Stromal cell of bone marrow (primary cell): ENCODE data around the gene IFTAP.
"Not testable (repeated sequence)": the region's sequence is repeated elsewhere in the genome, so short reads cannot be mapped to it uniquely, and the experiment has no call there.

Experiments used
- DNase-seq: peaks from one replicate; pipeline ENCODE4 v3.0.0-alpha.2; 2012; ENCODE audit warnings: low read depth

Gene IFTAP

DNA sequence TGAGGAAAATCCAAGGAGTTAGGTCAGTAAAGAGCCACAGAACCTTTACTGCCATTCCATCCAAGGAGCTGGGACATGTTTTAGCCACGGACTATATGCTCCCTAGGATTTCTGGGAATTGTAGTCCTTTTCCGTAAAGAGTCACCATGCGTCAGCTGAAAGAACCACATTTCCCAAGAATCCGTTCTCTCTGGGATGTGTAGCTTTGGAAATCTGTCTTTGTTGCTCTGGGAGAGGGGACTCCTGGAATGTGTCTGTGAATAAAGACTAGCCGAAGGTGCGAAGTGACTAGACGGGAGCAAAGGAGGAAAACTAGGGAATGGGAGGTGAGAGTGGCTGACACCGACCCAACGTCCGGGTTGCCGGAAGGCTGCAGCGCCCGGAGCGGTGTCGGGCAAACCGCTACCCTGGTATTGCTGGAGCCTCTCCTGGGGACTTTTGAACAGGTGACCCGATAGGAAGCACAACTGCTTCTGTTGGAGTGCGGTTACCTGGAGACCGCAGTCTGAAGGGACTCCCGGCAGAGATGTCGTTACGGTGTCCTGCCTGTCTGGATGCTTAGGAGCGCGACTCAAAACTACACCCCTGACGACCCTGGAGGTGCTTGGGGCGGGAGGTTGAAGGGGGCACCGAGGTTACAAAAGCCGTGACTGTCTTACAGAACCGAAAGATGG lies at the start of gene IFTAP:
IFTAP (plus strand) TSS at position 187 of the 674 bp plus-strand sequence. CDS start 15,602 bp downstream, outside the sequence.
- DNase-seq: peak; percentile 91

DNA sequence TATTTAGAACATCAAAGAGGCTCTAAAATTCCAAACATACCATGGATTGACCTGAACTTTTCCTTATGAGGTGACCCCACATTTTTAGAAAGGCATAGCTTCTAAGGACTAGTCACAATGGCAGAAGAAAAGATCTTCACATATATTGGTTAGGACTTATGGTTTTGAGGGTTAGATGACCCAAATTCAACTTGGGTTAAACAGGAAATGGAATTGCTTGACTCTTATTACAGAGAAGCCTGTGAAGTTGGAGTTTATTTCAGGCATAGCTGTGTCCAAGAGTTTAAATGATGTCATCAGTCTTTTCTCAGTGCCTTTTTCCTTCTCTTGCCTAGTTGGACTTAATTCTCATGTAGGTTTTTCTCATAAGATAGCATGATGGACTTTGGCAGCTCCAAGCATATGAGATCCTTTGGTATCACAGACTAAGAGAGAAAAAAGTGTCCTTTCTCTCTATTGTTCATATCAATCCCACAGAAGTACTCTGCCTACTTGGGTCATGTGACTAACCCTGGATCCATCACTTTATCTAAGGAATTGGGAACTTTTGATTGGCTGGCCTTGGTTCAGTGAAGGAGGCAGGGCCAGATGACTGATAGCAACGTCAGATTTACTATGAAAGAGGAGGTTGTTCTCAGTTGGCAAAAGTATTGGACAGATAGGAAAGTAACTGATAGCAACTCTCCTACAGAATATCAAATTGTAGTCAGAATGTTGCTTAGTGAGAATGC lies 43.8 kb upstream of the IFTAP start:
- no peak for DNase-seq

GRCh38 chr11:36557390-36557789 lies 36.9 kb upstream of the IFTAP start:
- not testable (repeated sequence) for DNase-seq

DNA sequence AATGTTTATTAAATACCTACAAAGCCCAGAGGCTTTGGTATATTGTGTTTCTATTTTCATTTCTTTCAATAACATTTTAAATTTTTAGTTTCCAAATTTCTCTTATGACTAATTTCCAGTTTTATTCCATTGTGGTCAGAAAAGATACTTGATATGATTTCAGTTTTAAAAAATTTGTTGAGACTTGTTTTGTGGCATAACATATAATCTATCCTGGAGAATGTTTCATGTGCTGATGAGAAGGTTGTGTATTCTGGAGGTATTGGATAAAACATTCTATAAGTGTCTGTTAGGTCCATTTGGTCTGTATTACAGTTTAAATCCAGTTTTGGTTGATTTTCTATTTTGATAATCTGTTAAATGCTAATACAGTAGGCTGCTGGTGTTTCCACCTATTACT lies 36.3 kb upstream of the IFTAP start:
- DNase-seq: no peak

DNA sequence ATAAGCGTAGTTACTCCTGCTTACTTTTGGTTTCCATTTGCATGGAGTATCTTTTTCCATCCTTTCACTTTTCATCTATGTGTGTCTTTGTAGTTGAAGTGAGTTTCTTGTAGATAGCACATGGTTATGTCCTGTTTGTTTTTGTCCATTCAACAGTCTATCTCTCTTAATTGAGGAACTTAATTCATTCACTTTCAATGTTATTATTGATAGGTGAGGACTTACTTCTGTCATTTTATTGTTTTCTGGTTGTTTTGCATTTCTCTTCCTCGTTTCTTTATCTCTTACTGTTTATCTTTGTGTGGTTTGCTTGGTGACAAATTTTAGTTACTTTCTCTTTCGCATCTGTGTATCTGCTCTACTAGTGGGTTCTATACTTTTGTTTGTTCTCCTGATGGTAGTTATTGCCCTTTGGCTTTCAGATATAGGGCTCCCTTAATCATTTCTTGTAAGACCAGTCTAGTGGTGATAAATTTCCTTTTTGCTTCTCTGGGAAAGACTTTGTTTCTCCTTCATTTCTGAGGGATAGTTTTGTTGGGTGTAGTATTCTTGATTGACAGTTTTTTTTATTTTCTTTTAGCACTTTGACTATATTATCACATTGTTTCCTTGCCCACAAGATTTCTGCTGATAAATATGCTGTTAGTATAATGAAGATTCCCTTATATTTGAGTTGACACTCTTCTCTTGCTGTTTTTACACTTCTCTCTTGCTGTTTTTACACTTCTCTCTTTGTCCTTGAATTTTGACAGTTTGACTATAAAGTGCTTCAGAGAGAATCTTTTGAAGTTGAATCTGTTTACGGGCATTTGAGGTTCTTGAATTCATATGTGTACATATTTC lies 35.5 kb upstream of the IFTAP start:
- no peak for DNase-seq

DNA sequence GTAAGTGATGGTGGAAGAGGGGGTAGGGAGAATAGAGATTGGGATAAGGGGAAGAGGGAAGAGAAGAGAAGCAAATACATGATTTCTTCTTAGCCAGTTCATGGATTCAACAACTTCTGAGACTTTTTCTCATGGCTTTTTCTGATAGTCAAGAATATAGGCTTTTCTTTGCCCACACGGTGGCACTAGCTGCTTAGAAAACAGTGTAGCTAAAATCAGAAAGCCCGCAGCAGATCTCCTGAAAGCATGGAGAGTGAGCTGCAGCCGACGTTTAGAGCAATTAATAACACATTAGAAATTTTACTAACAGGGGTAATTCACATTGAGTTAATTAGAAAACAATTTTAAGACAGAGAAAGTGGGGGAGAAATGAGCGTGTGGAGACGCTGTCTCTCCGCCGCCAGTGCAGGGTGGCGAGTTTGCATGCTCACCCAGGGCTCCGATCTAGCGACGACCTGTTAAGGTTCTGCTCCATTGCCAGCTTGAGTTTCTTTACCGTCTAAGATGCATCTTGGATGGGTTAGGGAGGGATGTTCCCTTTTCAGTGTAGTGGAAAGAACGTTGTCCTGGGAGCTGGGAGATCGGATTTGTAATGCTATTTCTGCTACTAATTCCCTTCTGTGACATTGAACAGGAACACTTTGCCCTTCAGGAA lies 29.8 kb upstream of the IFTAP start:
- peak; percentile 57 for DNase-seq

GRCh38 chr11:36565031-36565610 lies 29.2 kb upstream of the IFTAP start:
- DNase-seq: no peak

GRCh38 chr11:36566407-36567053 lies 27.8 kb upstream of the IFTAP start:
- no peak for DNase-seq

- DNase-seq: no peak
Observed at GRCh38 chr11:36567694-36568093, 26.6 kb upstream of the IFTAP start, which contains the start of gene RAG1. TSS of gene RAG1 (plus strand) at chr11:36568007. CDS start at chr11:36573305, 5,298 bp downstream.

DNA sequence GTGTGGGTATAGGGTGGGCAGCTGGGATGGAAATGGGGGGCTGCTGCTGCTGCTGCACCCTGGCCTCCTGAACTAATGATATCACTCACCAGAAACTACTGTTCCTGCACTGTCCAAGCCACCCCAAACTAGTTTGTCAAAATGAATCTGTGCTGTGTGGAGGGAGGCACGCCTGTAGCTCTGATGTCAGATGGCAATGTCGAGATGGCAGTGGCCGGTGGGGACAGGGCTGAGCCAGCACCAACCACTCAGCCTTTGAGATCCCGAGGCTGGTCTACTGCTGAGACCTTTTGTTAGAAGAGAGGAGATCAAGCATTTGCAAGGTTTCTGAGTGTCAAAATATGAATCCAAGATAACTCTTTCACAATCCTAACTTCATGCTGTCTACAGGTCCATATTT lies 25.2 kb upstream of the IFTAP start:
- no peak for DNase-seq

GRCh38 chr11:36574486-36574885 lies 19.8 kb upstream of the IFTAP start:
- DNase-seq: no peak

- no peak for DNase-seq
Observed at GRCh38 chr11:36577373-36577772, 16.9 kb upstream of the IFTAP start.

DNA sequence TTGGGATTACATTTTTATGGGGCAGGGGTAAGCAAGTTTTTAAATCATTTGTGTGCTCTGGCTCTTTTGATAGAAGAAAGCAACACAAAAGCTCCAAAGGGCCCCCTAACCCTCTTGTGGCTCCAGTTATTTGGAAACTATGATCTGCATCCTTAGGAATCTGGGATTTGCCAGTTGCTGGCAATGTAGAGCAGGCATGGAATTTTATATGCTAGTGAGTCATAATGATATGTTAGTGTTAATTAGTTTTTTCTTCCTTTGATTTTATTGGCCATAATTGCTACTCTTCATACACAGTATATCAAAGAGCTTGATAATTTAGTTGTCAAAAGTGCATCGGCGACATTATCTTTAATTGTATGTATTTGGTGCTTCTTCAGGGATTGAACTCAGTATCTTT lies 16.4 kb upstream of the IFTAP start:
- peak; percentile 26 for DNase-seq

- DNase-seq: no peak
Observed at GRCh38 chr11:36578458-36578857, 15.8 kb upstream of the IFTAP start.

DNA sequence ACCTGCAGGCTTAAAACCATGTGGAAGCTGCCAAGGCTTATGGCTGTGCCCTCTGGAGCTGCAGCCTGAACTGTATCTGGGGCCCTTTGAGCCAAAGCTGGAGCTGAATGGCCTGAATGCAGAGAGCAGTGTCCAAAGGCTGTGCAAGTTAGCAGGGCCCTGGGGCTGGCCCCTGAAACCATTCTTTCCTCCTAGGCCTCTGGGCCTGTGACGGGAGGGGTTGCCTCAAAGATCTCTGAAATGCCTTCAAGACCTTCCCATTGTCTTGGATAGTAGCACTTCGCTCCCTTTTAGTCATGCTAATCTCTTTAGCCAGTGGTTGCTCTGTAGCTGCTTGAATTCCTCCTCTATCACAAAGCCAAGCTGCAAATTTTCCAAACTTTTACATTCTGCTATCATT lies 12.8 kb upstream of the IFTAP start:
- no peak for DNase-seq

DNA sequence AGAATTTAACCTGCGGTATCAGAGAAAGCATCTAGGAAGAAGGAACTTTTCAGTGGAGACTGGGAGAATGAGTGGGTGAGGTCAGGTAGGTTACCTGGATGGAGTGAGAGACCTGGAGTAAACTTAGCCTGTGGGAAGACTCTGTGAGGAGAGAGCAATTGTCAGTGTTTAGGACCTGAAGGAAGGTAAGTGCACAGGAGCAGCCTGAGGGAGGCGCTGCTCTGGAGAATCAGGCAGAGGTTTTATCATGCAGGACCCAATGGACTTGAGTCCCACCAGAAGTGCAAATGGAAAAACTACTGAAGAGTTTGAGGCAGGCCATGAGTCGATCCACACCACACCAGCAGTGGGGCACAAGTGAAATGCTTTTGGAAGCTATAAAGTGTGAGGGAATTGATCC lies 10.6 kb upstream of the IFTAP start:
- no peak for DNase-seq

DNA sequence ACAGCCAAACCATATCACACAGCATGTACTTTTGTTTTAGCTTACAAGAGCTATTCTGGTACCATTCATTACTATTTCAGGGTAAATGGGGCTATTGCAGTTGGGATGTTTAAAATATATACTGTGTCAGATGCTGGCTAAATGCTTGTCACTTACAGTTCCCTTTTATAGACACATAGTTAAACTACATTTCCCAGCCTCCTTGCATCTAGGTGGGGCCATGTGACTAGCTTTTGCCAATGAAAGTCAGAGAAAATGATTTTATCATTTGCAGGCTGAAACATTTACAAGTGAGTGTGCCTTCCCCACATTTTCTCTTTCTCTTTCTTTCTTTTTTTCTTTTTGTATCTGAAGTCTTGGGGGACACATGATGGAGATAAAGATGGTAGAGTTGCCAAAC lies 7.8 kb upstream of the IFTAP start:
- no peak for DNase-seq

GRCh38 chr11:36588099-36588498 lies 6.2 kb upstream of the IFTAP start:
- no peak for DNase-seq

GRCh38 chr11:36590513-36590912 lies 3.8 kb upstream of the IFTAP start:
- DNase-seq: no peak

DNA sequence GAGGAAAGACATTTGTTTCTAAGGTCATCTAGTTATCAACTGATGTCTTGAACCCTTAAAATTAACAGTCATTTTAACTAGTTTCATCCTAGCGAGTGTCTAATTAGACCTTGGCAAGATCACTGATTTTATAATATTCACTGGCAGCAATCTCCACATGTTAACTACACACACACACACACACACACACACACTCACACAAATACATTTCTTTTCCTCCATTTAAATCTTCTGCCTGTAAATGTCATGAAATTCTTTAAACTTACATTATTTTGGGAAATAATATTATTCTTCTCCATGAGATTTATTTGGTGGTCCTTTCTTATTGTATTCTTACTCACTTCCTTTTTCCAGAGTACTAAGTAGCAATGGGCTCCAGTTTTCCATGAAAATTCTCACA lies 2.9 kb upstream of the IFTAP start:
- DNase-seq: no peak

GRCh38 chr11:36596880-36597279 lies 2.6 kb downstream of the IFTAP start:
- no peak for DNase-seq
